Left ventricle myocardium inferior (tissue), 1 donor: ENCODE measurements around the gene ZSWIM3. TPM values are rescaled to one million over a fixed set of nuclear protein-coding genes. Genes with fewer than 3 reads are reported as not detected.

Experiments used
- DNase-seq: peaks from one replicate; pipeline ENCODE4 v3.0.0-alpha.2; 2020
- H3K27ac ChIP-seq: fragments of 200-600 bp; replicated peaks from 2 replicates; pipeline ENCODE4 v1.8.0; 2021
- H3K27me3 ChIP-seq: fragments of 200-600 bp; 2 replicates; pipeline ENCODE4 v1.8.0; 2021; ENCODE audit warnings: low read depth
- H3K36me3 ChIP-seq: fragments of 200-600 bp; 2 replicates; pipeline ENCODE4 v1.8.0; 2021
- H3K4me1 ChIP-seq: fragments of 200-600 bp; 2 replicates; pipeline ENCODE4 v1.8.0; 2021
- H3K4me3 ChIP-seq: fragments of 200-600 bp; 2 replicates; pipeline ENCODE4 v1.8.0; 2021; ENCODE audit warnings: mild to moderate bottlenecking, moderate library complexity
- H3K9me3 ChIP-seq: fragments of 200-600 bp; replicated peaks from 2 replicates; pipeline ENCODE4 v1.8.0; 2021
- intact Hi-C: fragments of 100-400 bp; cut with micrococcal nuclease; formaldehyde crosslinking; loops from one replicate; pipeline ENCODE4 v1.11.0; 2022
- total RNA-seq: library from RNA; stranded (reverse); fragmentation: NEBNext Ultra II Directional; extraction: Animal tissue kit (Norgen Biotek cat#: 25700); gene quantifications from one replicate; pipeline ENCODE4 v1.2.1, GENCODE V29; 2021
- TF ChIP-seq, protein P1 (sequence below): fragments of 200-600 bp; IDR thresholded peaks from 2 replicates; pipeline ENCODE4 v1.8.0; 2021; ENCODE audit warnings: antibody characterized with exemption, mild to moderate bottlenecking, borderline replicate concordance
- donor health status: DM: no; HTN: yes; CAD: no; lungs with severe emphysema.

Gene ZSWIM3
- total RNA-seq, 1 donor from 2014 or later, result 2.0 TPM

DNA sequence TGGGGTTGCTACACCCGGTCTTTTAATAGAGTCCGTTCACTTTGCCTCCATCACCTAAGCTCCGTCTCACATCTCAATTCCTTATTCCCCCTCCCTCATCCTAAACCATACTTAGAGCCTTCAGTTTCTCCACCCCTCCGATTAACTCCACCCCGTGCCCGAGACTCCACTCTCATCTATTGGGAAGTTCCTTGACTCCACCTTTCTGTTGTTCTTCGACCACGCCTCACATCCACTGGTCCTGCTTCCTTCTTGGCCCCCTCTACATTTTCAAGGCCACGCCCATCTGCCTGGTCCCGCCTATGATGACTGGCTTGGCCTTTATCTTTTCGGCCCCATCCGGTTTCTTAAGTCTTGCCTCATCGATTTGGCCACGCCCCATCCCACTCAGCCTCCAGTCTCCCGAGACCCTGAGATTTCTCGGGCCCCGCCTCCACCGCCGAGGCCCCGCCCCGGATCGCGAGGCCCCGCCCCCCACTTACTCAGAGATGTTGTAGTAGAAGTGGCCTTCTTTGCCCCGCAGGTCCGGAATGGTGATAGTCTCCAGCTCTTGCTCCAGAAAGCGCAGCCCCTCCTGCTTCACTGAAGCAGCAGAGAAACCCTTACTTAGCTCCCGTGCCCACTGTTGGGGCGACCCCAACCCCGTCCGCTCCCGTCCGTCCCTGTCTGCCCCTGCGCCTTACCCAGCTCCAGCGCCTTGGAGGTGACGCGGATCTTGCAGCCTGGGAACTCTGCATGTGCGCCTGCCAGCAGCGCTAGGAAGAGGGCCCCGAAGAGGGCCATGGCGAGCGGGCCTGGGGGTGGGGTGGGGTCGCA, 53.5 kb downstream of the ZSWIM3 start:
- Histone ChIP-seq H3K4me1 (peaks cover 31% of the 10 kb centered on the region), H3K36me3 (peaks cover 8% of the 10 kb centered on the region), H3K4me3 (peak overlapping the region; percentile 74), H3K9me3 (no peaks in the 10 kb centered on the region), H3K27ac (peak overlapping the region; percentile 88), H3K27me3 (peaks cover 17% of the 10 kb centered on the region)
- intact Hi-C loops, result no loop called here
- TF ChIP-seq, protein P1, sequence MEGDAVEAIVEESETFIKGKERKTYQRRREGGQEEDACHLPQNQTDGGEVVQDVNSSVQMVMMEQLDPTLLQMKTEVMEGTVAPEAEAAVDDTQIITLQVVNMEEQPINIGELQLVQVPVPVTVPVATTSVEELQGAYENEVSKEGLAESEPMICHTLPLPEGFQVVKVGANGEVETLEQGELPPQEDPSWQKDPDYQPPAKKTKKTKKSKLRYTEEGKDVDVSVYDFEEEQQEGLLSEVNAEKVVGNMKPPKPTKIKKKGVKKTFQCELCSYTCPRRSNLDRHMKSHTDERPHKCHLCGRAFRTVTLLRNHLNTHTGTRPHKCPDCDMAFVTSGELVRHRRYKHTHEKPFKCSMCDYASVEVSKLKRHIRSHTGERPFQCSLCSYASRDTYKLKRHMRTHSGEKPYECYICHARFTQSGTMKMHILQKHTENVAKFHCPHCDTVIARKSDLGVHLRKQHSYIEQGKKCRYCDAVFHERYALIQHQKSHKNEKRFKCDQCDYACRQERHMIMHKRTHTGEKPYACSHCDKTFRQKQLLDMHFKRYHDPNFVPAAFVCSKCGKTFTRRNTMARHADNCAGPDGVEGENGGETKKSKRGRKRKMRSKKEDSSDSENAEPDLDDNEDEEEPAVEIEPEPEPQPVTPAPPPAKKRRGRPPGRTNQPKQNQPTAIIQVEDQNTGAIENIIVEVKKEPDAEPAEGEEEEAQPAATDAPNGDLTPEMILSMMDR, result no peak
- peak; percentile 97 for DNase-seq

DNA sequence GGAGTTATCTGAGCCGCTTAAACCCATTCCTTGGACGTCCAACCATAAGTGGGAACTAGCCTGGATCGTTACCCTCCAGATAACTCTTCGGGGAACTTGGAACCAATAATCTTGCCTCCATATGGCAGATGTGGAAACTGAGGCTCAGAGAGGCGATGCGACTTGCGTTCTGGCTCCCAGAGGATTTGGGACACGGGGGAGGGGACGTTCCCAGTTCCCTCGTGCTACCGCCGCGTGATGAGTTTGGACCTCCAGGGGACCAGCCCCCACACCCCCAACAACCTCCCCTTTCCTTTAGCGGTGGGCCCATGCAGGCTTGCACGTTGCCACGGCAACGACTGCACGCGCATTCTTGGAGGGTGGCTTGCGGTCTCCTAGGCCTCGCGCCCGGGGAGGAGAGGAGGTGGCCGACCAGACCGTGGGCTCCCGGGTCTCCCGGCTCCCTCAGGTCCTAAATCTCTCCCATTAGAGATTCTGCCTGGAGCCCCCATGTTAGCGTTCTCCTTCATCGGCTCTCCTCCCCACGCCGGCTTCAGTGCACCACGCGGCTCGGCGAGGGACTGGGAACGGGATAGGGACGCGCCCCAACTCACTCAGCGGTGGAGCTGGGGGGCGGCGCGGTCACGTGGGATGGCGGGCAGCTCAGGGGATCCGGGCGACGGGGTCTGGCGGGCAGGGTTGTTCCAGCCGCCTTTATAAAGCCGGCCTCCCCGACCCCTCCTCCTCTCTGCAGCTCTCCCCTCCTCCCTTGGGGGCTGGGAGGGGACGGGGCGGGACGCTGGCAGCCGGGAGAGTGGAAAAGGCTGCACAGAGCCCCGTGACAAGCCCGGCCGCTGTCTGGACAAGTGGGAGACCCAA, 54.3 kb downstream of the ZSWIM3 start, which contains the start of gene PLTP:
TSS of gene PLTP (minus strand) at position 670 of the 858 bp plus-strand sequence. CDS start 703 bp downstream, outside the sequence.
- intact Hi-C loops, result no loop called here
- peak; percentile 82 for DNase-seq
- Histone ChIP-seq H3K4me3 (peak within 1 kb of the TSS; percentile 74), H3K27ac (peak within 1 kb of the TSS; percentile 88), H3K4me1 (peaks cover 31% of the 10 kb centered on the region), H3K36me3 (peaks cover 4% of the 10 kb centered on the region), H3K27me3 (peaks cover 17% of the 10 kb centered on the region), H3K9me3 (no peaks in the 10 kb centered on the region)
- TF ChIP-seq, protein P1, result no peak

DNA sequence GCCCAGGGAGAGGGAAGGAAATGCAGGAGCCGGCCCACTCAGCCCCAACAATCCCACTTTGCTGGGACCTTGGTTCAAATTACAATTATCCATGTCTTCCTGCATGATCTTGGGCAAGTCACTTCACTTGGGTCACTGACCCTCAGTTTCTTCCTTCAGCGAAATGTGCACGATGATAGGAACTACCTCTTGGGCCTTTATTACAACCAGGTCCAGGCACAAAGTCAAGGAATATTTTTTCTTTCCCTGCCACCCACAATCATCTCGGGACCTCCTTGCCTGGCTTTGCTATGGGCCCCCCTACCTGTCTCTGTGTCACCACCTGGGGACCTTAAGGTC, 54.9 kb downstream of the ZSWIM3 start:
- no peak for DNase-seq
- H3K27me3 ChIP-seq, result peaks cover 17% of the 10 kb centered on the region
- peaks cover 34% of the 10 kb centered on the region for H3K4me1 ChIP-seq
- TF ChIP-seq, protein P1, result no peak
- intact Hi-C loops, result no loop called here
- peak overlapping the region; percentile 88 for H3K27ac ChIP-seq
- peaks cover 4% of the 10 kb centered on the region for H3K36me3 ChIP-seq
- peak overlapping the region; percentile 74 for H3K4me3 ChIP-seq
- H3K9me3 ChIP-seq, result no peaks in the 10 kb centered on the region

DNA sequence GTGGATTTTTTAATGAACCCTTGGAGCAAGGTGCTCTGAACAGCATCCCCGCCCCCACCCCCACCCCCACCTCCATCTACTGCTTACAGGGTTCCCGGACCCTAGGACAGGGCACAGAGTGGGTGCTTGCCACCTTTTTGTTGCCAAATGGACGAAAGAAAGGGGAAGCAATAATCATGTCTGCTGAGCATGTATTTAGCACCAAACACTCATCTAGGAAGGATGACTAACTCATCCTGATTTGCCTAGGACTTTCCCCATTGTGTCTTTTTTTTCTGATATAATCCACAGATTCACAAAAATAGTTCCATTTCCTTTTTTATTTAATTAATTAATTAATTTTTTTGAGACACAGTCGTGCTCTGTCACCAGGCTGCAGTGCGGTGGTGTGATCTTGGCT, 55.7 kb downstream of the ZSWIM3 start:
- intact Hi-C loops, result no loop called here
- no peak overlapping the region for H3K4me3 ChIP-seq
- H3K4me1 ChIP-seq, result peaks cover 42% of the 10 kb centered on the region
- H3K27me3 ChIP-seq, result peaks cover 17% of the 10 kb centered on the region
- H3K9me3 ChIP-seq, result no peaks in the 10 kb centered on the region
- no peak for DNase-seq
- TF ChIP-seq, protein P1, result no peak
- H3K27ac ChIP-seq, result peak overlapping the region; percentile 88
- peaks cover 4% of the 10 kb centered on the region for H3K36me3 ChIP-seq

DNA sequence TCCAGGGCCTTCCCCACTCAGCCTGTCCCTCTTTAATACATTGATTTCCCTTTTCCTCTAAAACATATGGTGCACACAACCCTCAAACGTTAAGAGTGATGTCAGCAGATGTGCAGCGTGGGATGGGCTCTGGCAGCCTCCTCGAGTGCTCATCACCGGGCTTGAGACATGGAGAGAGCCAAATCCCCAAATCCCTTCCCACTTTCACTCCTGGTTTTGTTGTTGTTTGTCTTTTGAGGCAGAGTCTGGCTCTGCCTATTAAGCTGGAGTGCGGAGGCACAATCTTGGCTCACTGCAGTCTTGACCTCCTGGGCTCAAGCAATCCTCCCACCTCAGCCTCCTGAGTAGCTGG, 60.4 kb downstream of the ZSWIM3 start:
- Histone ChIP-seq H3K4me1 (peaks cover 61% of the 10 kb centered on the region), H3K9me3 (no peaks in the 10 kb centered on the region), H3K27me3 (peaks cover 2% of the 10 kb centered on the region), H3K4me3 (no peak overlapping the region), H3K36me3 (no peaks in the 10 kb centered on the region), H3K27ac (peak overlapping the region; percentile 86)
- DNase-seq, result peak; percentile 55
- intact Hi-C loops, result no loop called here
- TF ChIP-seq, protein P1, result no peak
